NCI-H69 (cell line): Measurements from ENCODE around the gene FLT4.

Source experiments
- DNase-seq: peaks from one replicate; lab custom pipeline; 2025; lab: John Stamatoyannopoulos, UW

Gene FLT4

DNA sequence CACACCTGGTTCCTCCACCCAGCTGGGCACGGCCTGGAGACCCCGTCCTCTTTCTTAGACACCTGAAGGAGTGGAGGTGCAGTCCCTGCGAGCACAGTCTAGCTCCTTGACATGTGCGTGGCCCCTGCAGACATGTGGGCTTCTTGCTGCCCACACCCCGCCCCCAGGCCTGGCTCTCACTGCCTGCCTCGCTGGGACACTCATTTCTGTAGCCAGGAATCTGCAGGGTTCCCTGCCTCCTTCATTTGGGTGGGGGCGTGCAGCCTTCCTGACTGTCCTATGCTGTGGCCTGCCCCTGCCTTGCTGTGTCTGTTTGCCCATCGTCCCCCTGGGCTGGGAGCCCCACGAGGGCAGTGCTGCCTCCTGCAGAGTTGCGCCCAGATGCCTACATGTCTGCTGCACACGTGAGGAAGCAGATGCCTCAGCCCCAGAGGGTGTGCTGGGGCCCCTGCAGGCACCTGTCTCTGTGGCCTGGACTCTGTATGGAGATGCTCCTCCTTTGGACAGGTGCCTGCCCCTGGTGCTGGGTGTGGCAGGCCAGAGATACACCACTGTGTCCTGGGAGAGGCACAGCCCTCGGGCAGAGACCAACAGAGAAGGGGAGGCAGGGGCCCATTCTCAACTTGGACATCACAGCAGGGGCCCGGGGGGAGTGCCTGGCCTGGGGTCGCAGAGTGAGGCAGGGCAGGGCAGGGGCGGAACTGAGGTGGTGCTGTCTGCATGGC is 22.6 kb downstream of the FLT4 start:
- no peak for DNase-seq

DNA sequence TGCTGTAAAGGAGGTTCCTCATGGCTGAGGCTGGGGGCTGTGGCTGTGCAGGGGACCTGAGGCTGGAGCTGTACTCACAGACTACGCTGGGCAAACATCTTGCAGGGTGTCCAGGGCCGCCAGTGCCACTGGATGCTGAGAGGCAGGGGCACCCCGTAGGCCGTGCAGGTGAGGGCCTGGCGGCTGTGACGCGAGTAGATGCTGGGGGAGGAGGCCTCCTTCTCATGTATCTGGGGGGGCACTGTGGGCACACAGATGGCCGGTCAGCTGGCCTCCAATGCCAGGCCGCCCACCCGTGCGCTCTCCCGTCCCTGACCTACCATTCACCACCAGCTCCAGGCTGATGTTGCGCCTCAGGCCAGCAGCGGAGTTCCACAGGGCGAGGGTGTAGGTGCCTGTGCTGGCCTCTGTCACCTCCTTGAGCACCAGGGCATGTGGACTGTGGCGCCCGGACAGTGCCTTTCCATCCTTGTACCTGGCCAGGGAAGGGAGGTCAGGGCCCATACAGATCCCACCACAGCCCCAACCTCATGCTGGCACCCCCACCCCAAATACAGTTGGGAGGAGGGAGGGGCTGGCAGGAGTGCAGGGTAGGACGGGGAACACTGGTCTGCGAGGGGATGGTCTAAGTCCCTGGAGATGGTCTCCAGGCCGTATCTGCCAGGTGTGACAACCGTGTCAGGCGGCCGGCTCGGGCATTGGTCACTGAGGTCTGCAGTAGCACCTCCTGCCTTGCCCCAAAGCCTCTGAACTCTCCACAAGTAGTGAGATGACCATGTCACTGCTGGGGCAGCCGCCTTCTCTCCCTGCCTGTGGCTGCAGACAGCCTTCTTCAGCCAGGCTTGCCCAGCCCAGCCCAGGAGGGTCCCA is 23.4 kb downstream of the FLT4 start:
- DNase-seq = no peak

DNA sequence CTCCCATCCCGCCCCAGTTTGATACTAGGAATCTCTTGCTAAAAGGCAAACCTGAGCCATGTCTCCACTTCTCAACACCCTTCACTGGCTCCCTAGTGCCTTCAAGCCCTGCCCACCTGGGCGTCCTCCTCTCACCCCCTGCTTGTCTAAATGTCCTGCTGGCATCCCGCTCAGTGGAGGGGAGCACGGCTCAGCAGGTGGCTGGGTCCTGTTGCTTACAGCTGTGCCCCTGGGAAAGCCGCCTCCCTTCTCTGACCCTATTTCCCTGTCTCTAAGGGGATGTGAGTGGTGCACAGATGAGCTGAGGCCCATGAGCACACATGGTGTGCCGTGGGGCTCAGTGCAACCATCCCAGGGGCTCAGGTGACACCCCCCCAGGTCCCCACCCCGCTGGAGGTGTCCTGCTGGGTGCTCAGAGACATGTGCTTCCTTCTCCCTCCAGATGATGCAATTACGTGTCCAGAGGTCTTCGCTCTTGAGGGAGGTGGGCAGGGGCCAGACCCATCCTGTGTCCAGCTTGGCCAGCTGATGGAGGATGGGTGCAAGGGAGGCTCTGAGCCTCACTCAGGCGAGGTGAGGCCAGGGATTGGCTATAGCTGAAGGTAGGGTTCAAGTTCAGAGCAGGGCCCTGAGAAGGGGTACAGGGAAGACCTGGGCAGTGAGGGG is 24.1 kb downstream of the FLT4 start:
- DNase-seq = no peak

DNA sequence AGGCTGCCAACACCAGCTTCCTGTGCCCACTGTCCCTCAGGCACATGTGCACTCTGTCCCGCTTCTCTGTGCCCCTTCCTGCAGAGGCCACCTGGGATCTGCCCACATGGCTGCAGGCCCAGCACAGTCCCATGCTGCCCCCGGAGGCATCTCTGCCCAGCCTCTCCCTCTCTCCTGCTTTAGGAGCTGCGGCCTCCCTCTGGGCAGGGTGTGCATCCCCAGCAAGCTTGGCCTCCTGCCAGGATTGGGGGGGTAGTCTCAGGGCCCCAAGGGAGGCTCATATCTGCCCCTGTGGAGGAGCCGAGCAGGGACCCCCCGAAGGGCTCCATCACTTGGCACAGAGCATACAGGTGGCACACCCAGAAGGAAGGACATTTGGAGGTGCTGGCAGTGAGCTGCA is 24.8 kb downstream of the FLT4 start:
- DNase-seq = peak; percentile 32

DNA sequence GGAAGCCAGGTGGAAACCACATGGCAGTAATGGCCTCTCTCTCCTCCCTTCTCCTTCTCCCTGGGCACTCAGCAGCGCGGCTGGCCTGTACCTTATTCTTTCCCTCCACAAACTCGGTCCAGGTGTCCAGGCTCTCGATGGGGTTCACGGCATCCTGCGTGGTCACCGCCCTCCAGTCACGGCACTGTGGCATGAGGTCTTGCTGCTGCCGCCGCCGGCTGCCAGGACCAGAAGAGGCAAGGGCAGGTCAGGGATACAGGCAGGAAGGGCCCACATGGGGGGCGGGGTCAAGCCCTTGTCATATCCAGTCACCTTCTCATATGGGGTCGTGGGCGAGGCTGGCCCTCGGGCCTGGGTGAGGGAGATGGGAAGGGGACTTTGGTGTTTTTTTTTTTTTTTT is 25.6 kb downstream of the FLT4 start:
- DNase-seq = no peak

DNA sequence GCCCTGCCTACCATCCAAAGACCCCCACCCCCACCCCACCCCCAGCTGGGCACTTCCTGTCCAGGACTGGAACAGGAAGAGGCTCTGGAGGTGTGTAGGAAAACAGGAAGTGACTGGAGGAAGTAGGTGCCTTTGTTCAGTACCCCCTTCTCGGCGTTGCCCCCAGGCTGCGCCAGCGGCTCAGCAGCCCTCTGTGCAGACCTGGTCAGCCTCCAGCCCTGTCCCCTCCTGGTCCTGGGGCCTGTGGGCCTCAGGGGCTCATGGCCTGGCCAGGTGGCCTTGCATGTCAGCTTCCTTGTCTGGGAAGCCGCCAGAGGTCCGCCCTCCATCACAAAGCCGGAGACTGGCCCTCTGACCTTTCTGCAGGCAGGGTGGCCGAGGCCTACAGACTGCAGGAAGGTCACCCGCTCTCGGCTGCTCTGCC is 26.0 kb downstream of the FLT4 start:
- no peak for DNase-seq

DNA sequence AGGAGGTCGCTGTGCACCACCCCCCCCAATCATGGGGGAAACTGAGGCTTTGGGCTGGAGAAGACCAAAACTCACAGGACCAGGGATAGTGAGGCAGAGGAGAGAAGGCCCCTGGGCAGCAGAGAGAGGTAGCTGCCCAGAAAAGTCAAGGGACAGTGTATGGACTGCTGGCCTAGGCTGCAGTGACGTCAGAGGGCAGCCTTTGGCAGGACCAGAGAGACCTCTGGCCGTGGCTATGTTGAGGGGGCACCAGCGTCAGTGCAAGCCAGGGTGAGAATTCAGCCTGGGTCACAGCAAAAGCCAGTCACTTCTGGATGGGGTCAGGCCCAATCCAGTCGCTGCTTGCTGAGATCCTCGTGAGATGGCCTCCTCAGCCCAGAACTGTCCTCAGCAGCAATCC is 26.5 kb downstream of the FLT4 start:
- no peak for DNase-seq

DNA sequence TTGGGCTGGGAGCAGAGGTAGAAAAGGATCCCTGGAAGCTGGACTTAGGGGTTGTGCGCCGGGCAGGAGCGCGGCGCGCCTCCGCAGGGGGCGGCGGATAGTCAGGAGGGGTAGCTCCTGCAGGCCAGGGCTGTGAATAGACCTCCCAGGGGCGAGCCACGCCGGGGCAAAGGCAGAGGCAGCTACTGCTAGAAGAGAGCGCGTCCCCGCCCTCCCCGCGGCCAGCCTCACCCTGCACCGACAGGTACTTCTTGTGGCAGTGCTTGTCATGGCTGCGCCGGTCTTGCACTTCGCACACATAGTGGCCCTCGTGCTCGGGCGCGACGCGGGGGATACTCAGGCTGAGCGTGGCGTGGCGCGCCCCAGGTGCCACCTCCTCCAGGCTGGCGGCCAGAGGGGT is 28.1 kb downstream of the FLT4 start:
- no peak for DNase-seq

DNA sequence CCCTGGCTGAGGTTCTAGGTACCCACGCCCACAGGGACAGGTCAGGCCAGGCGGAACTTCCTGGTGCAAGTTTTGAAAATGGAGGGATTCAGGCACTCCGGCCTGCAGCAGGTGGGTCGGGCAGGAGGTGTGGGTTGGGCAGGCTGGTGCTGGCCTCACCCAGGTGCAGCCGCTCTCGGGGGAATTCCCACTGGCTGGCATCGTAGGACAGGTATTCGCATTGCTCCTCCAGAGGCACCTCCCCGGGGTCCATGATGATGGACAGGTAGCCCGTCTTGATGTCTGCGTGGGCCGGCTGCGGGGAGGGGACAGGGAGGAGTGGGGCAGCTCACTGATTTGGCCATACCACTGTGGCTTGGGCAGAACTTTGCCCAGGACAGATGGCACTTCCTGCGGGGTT is 29.4 kb downstream of the FLT4 start:
- DNase-seq = no peak

DNA sequence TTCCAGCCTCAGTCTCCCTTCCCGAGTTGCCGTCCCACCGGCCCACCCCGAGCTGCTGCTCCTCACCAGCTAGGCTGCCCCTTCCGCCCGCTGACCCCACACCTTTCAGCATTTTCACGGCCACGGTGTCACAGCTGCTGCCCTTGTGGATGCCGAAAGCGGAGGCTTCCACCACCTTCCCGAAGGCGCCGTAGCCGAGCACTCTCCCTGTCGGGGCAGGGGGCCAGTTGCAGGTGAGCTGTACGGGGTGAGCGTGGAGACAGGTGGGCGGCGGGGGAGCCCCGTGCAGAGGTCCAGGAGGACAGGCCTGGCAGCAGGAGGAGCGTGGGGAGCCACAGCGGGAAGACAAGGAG is 29.9 kb downstream of the FLT4 start:
- no peak for DNase-seq

DNA sequence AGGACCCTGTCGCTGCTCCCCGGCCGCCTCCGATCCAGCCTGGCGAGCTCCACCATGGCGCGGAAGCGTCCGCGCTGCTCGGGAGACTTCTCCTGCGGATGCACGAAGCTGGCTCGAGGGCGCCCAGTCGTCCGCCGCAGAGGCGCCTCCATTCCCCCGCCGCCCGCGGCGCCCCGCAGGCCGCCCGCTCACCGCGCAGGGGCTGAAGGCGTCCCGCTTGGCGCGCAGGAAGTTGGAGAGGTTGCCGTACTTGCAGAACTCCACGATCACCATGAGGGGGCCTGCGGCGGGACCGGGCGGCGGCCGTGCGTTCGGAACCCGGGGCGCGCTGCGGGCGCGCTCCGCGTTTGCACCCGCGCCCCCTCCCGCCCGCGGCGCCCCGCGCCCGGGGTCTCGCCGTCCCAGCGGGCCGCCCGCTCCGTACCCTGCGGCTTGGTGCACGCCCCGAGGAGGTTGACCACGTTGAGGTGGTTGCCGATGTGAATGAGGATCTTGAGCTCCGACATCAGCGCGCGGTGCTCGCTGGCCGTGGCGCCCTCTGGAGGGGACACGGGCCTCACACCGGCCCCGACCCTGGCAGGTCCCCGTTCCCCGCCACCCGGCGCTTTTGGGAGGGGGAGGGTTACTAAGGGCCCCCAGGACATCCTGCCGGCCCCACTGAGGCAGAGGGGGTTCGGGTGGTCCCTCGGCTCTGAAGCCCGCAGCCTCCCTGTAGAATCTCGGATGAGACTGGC is 30.4 kb downstream of the FLT4 start:
- peak; percentile 80 for DNase-seq

DNA sequence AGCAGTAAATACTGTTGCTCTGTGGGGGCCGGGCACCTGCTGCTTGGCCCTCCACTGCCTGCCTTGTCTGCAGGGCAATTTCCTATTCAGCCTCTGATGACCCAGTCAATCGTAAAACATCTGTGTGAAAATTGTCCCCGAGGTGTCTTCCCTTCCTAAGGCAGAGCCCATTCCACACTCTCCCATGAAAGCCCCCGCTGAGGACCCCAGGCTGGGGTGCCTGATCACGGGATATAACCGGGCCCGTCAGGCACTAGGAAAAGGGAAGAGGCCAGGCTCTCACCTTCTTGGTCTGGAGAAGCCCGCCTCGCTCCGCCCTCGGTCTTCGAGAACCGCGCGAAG is 30.9 kb downstream of the FLT4 start:
- DNase-seq = peak; percentile 42

DNA sequence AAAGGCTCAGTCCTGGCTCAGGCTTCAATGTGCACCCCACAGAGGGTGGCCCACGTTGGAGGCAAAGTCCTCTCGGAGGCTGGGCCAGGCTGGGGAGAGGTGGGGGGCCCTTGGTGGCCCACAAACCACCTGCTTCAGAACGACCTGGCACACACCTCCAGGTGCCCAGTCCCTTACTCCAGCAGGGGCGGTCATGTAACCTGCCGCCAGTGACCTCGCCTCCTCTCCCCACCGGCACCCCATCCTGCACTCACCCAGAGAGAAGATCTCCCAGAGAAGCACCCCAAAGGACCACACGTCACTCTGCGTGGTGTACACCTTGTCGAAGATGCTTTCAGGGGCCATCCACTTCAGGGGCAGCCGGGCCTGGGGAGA is 35.6 kb downstream of the FLT4 start:
- no peak for DNase-seq

DNA sequence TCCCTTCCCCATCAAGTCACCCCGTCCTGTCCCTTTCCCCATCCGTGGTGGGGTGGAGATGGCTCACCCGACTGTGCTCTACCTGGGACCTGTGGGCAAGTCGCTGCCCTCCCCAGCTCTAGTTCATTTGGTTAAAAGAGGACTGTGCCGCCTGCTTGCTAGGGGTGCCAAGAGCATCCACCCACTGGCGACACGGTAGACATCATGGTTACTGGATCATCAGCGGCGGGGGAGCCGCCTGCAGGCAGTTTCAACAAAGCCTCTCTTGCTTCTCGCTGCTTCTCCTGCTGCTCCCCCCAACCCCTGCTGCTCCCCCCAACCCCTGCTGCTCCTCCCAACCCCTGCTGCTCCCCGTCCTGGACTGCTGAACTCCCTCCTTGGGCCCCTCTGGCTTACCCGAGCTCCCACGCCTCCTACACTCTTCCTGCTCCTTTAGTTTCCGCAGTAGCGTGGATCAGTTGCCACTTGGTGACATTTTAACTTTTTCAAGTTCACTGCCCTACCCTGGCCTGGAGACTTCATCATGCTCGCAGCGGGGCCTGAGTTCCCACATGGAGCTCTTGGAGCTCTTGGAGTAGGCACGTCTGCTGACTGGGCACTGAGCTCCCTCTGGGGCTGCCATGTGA is 36.1 kb downstream of the FLT4 start:
- no peak for DNase-seq

DNA sequence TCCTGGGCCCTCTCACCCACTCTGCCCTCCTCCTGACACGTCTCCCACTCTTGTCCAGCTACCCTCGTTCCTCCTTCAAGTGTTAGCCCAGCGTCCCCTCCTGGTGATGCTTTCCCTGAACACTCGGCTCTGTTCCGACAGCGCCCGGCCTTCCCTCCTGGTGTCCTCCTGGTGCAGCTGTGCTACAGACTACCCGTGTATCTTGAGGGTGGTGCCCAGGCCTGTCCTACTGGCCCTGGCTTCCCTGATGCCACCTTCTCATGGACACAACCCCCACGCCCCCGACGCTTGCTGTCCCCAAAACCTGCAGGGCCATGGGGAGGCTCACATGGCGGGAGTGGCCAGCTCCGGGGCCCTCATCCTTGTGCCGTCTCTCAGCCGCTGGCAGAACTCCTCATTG is 36.7 kb downstream of the FLT4 start:
- no peak for DNase-seq

DNA sequence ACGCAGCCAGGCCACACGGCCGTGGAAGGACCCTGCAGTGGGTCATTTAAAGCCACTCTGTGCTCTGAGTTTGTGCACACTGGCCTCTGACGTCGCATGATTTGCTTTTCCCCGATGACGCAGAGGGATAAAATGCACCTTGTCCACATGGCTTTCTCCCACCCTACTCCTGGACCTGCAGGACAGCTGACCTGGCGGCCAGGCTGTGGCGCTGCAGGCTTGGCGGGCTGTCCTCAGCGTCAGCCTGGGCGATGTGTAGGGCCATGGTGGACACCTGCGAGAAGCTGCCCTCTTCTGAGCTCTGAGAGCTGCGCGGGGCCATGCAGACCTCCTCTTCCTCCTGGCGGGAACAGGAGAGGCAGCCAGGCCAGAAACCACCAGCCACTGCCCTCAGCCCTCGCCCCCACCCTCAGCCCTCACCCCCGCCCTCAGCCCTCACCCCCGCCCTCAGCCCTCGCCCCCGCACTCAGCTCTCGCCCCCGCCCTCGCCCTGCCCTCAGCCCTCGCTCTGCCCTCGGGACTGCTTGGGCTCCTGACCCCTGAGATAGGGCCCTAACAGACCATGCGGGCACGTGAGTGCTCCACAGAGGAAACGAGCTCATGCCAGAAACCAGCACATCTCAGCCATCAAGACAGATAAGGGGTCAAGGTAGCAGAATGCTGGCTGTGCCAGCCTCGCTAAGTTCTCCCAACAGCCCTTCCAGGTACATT is 38.1 kb downstream of the FLT4 start:
- no peak for DNase-seq

DNA sequence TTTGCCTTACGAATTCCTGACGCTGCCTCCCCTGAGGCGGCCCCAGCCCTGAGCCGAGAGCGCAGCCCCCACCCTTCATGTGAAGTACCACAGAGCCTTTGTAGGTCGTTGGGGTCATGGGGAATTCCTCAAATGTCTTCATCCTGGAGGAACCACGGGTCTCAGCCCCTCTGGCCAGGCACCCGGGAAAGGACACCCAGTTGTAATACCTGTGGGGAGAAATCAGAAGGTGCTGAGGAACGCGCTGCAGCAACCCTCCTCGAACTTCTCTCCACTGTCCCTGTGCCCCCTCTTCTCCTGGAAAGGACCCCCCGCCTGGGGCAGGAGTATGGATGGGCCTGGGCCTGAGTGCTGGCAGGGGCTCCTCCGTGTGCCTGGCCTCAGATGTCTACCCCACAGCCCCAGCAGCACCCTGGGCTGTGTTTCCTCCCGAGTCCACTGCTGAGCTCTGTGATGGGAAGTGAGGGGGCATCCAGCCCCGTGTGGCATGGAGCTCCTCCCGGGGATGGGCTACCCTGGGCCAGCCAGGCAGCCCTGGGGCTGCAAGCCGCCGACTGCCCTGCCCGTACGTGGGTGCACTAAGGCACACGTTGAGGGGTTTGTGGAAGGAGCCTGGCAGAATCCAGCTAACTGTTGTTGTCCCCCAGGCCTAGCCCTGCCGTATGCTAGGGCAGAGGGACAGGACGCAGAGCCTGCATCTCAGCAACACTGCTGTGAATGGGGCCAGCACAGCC is 39.4 kb downstream of the FLT4 start:
- no peak for DNase-seq

DNA sequence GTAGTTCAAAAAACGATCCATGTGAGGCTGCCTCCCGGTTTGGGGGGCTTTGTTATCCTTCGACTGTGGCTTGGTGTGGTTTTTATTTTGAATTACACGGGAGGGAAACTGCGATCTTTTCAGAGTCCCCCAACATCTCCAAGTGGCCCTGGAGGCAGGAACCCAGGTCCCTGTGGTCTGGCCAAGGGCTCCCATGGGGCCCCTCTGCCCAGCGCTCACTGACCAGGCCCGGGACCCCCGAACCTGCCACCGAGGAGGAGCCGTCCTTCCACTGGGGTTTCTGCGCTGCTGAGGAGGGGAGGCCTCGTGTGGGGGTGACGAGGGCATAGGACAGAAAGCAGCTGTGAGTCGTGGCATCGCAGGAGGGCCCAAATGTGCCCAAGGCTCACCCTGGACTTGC is 40.0 kb downstream of the FLT4 start:
- no peak for DNase-seq

DNA sequence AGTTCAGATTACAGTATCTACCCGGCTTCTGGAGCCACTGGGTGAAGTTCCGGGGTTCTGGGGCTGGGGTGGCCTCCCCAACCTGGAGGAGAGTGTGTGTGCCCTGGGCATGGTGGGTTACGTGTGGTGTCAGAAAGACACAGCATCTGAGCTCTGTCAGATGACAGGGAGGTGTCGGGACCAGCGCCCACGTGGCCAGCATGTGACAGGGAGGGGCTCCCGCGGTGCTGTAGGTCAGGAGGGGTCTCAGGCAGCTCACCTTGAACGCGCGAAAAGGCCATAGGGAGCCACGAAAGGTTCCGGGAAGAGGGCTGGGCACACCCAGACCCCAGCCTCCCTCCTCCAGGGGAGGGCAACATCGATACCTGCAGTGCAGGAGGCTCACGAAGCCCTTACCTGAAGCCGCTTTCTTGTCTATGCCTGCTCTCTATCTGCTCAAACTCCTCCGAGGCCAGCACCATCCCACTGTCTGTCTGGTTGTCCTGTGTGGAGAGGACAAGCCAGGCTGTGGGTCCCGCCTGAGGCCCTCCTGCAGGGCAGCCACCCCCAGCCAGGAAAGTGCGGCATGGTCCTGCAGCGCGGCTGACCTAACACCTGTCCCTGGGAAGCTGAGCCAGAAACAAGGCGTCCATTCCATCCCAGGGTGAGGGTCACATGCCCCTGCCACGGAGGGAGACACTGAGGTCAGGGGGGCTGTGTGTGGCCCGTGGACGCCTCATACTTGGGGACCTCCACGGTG is 40.7 kb downstream of the FLT4 start:
- no peak for DNase-seq
